H1 (cell line): ENCODE data around the gene TIAM2.

Experiments used
- FOSL1 ChIP-seq: IDR thresholded peaks from 2 replicates; pipeline ENCODE4 v1.6.1; 2011; ENCODE audit warnings: mild to moderate bottlenecking, low read depth, low read length, moderate library complexity; ENCODE audit not compliant: insufficient read depth
- JUND ChIP-seq: IDR thresholded peaks from 2 replicates; pipeline ENCODE4 v1.6.1; 2011; ENCODE audit warnings: mild to moderate bottlenecking, improper control_type of control experiment, low read length
- PHF8 ChIP-seq: fragments of 200-600 bp; sonication (generic); conservative IDR thresholded peaks from 2 replicates; pipeline ENCODE4 v1.7.1; 2012; ENCODE audit warnings: low read depth, mild to moderate bottlenecking, inconsistent platforms, low read length, moderate library complexity
- RFX5 ChIP-seq: IDR thresholded peaks from 2 replicates; pipeline ENCODE4 v1.6.1; 2011; ENCODE audit warnings: low read depth, low read length, improper control_type of control experiment, borderline replicate concordance
- TF ChIP-seq, protein P1 (sequence below): IDR thresholded peaks from 2 replicates; pipeline ENCODE4 v1.6.1; 2012; ENCODE audit warnings: inconsistent platforms
- TF ChIP-seq, protein P2 (sequence below), 3 experiments: IDR thresholded peaks; 1 replicate in 2 of 3; 2 replicates in 1 of 3; pipeline versions ENCODE4 v1.5.1 to v1.6.1; 2011; ENCODE audit warnings: low read length in 3 of 3, mild to moderate bottlenecking in 3 of 3, inconsistent platforms in 2 of 3, low read depth in 1 of 3, moderate library complexity in 1 of 3; ENCODE audit not compliant: insufficient read depth in 1 of 3; ENCODE audit errors: control extremely low read depth in 1 of 3
- TF ChIP-seq, protein P3 (sequence below): IDR thresholded peaks from 2 replicates; pipeline ENCODE4 v1.6.1; 2012; ENCODE audit warnings: low read length, inconsistent platforms

DNA sequence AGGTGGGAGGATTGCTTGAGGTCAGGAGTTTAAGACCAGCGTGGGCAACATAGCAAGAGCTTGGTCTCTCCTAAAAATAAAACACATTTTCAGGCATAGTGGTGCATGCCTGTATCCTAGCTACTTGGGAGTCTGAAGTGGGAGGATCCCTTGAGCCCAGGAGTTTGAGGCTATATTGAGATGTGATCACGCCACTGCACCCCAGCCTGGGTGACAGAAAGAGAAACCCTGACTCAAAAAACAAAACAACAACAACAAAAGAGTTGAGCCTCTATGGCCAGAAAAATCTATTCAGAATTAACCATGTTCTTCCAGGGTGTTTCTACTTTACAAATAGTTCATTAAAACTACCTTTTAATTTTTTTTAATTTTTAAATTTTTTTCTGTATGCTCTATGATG lies 60.6 kb downstream of the TIAM2 start:
- TF ChIP-seq, protein P1, sequence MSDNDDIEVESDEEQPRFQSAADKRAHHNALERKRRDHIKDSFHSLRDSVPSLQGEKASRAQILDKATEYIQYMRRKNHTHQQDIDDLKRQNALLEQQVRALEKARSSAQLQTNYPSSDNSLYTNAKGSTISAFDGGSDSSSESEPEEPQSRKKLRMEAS = no peak
- TF ChIP-seq JUND = no peak
- TF ChIP-seq, protein P2, sequence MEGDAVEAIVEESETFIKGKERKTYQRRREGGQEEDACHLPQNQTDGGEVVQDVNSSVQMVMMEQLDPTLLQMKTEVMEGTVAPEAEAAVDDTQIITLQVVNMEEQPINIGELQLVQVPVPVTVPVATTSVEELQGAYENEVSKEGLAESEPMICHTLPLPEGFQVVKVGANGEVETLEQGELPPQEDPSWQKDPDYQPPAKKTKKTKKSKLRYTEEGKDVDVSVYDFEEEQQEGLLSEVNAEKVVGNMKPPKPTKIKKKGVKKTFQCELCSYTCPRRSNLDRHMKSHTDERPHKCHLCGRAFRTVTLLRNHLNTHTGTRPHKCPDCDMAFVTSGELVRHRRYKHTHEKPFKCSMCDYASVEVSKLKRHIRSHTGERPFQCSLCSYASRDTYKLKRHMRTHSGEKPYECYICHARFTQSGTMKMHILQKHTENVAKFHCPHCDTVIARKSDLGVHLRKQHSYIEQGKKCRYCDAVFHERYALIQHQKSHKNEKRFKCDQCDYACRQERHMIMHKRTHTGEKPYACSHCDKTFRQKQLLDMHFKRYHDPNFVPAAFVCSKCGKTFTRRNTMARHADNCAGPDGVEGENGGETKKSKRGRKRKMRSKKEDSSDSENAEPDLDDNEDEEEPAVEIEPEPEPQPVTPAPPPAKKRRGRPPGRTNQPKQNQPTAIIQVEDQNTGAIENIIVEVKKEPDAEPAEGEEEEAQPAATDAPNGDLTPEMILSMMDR (IDR thresholded peaks at IDR 0.05; ENCODE audit: control extremely low read depth in 1 of 3, insufficient read depth in 1 of 3, low read depth in 1 of 3, low read length in 3 of 3) = no peak
- TF ChIP-seq, protein P3, sequence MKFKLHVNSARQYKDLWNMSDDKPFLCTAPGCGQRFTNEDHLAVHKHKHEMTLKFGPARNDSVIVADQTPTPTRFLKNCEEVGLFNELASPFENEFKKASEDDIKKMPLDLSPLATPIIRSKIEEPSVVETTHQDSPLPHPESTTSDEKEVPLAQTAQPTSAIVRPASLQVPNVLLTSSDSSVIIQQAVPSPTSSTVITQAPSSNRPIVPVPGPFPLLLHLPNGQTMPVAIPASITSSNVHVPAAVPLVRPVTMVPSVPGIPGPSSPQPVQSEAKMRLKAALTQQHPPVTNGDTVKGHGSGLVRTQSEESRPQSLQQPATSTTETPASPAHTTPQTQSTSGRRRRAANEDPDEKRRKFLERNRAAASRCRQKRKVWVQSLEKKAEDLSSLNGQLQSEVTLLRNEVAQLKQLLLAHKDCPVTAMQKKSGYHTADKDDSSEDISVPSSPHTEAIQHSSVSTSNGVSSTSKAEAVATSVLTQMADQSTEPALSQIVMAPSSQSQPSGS = no peak
- no peak for TF ChIP-seq PHF8
- TF ChIP-seq RFX5 = no peak
- TF ChIP-seq FOSL1 = no peak
